GM21528 (cell line): ENCODE data around the gene CD84.
"Not testable (repeated sequence)": the region's sequence is repeated elsewhere in the genome, so short reads cannot be mapped to it uniquely, and the experiment has no call there.

Experiments
- ATAC-seq: cut with Tn5 transposase; IDR thresholded peaks from one replicate; pipeline ENCODE4 v1.9.1; 2021; ENCODE audit warnings: mild to moderate bottlenecking, moderate library complexity; ENCODE audit not compliant: unreplicated experiment, low FRiP score

The CD84 gene

GRCh38 chr1:160576390-160576789 lies 2.9 kb downstream of the CD84 start:
- ATAC-seq, result no peak

- ATAC-seq, result no peak
These were observed 4.1 kb downstream of the CD84 start for GRCh38 chr1:160575112-160575664.

- ATAC-seq, result no peak
These were observed 8.5 kb downstream of the CD84 start for GRCh38 chr1:160570840-160571239.

- no peak for ATAC-seq
These were observed 9.5 kb downstream of the CD84 start for GRCh38 chr1:160569806-160570205.

- ATAC-seq, result no peak
These were observed 11.2 kb downstream of the CD84 start for GRCh38 chr1:160567858-160568682.

GRCh38 chr1:160567341-160567740 lies 12.0 kb downstream of the CD84 start:
- no peak for ATAC-seq

- no peak for ATAC-seq
These were observed 13.7 kb downstream of the CD84 start for GRCh38 chr1:160565564-160565963.

GRCh38 chr1:160563230-160563629 lies 16.1 kb downstream of the CD84 start:
- ATAC-seq, result not testable (repeated sequence)

GRCh38 chr1:160562745-160563144 lies 16.6 kb downstream of the CD84 start:
- not testable (repeated sequence) for ATAC-seq

GRCh38 chr1:160560806-160561205 lies 18.5 kb downstream of the CD84 start:
- ATAC-seq, result no peak

GRCh38 chr1:160560045-160560705 lies 19.1 kb downstream of the CD84 start:
- no peak for ATAC-seq

- ATAC-seq, result not testable (repeated sequence)
These were observed 19.9 kb downstream of the CD84 start for GRCh38 chr1:160559437-160559836.

- no peak for ATAC-seq
These were observed 20.5 kb downstream of the CD84 start for GRCh38 chr1:160558660-160559380.

- no peak for ATAC-seq
These were observed 25.5 kb downstream of the CD84 start for GRCh38 chr1:160553778-160554177.

GRCh38 chr1:160552425-160552824 lies 26.9 kb downstream of the CD84 start:
- ATAC-seq, result no peak

GRCh38 chr1:160550572-160551034 lies 28.7 kb downstream of the CD84 start:
- no peak for ATAC-seq

- ATAC-seq, result no peak
These were observed 29.7 kb downstream of the CD84 start for GRCh38 chr1:160549665-160550006.

- no peak for ATAC-seq
These were observed 30.2 kb downstream of the CD84 start for GRCh38 chr1:160548960-160549664.

- no peak for ATAC-seq
These were observed 31.1 kb downstream of the CD84 start for GRCh38 chr1:160548183-160548582.

- no peak for ATAC-seq
These were observed 31.9 kb downstream of the CD84 start for GRCh38 chr1:160547422-160547821.
